ENCODE measurements around the gene SYNGR3.

The SYNGR3 gene

GRCh38 chr16:2008009-2008526, 18.3 kb downstream of the SYNGR3 start:
- Histone ChIP-seq H3K27ac (ENCODE audit: low read depth, low read length) (peak overlapping the region; percentile 59), H3K36me3 (ENCODE audit: control insufficient read depth, low read length) (peaks cover 61% of the 10 kb centered on the region), H3K4me3 (ENCODE audit: low read length) (peak overlapping the region; percentile 88), H4K20me1 (ENCODE audit: control insufficient read depth, insufficient read depth, low read depth, low read length) (peaks cover 35% of the 10 kb centered on the region), H3K4me2 (ENCODE audit: low read length) (peak overlapping the region; percentile 93), H3K27me3 (ENCODE audit: control insufficient read depth, low read length) (no peaks in the 10 kb centered on the region), H3K9me3 (ENCODE audit: control insufficient read depth, insufficient read depth, low read length) (no peaks in the 10 kb centered on the region), H3K79me2 (ENCODE audit: control insufficient read depth, low read length) (peaks cover 76% of the 10 kb centered on the region), H3K4me1 (ENCODE audit: control insufficient read depth, low read length) (peaks cover 50% of the 10 kb centered on the region), H3F3A (ENCODE audit: control insufficient read depth, insufficient read depth) (no peaks in the 10 kb centered on the region), H3K9me2 (replicated peaks; ENCODE audit: control insufficient read depth, low read length) (no peaks in the 10 kb centered on the region)
- TF ChIP-seq EZH2phosphoT487 (IDR thresholded peaks at IDR 0.05; ENCODE audit: borderline replicate concordance, low read length) (no peak), CTCF (IDR thresholded peaks at IDR 0.05; ENCODE audit: low read depth, low read length, poor library complexity, severe bottlenecking) (no peak)

GRCh38 chr16:2008631-2009163, 18.9 kb downstream of the SYNGR3 start:
- H3K4me3 ChIP-seq (ENCODE audit: low read length) = peak overlapping the region; percentile 88
- peaks cover 70% of the 10 kb centered on the region for H3K79me2 ChIP-seq (ENCODE audit: control insufficient read depth, low read length)
- peaks cover 54% of the 10 kb centered on the region for H3K36me3 ChIP-seq (ENCODE audit: control insufficient read depth, low read length)
- peaks cover 50% of the 10 kb centered on the region for H3K4me1 ChIP-seq (ENCODE audit: control insufficient read depth, low read length)
- H3K27ac ChIP-seq (ENCODE audit: low read depth, low read length) = peak overlapping the region; percentile 59
- no peaks in the 10 kb centered on the region for H3K9me2 ChIP-seq (replicated peaks; ENCODE audit: control insufficient read depth, low read length)
- H3K4me2 ChIP-seq (ENCODE audit: low read length) = peak overlapping the region; percentile 93
- TF ChIP-seq CTCF (IDR thresholded peaks at IDR 0.05; ENCODE audit: low read depth, low read length, poor library complexity, severe bottlenecking) = no peak
- no peaks in the 10 kb centered on the region for H3K9me3 ChIP-seq (ENCODE audit: control insufficient read depth, insufficient read depth, low read length)
- H4K20me1 ChIP-seq (ENCODE audit: control insufficient read depth, insufficient read depth, low read depth, low read length) = peaks cover 29% of the 10 kb centered on the region
- no peaks in the 10 kb centered on the region for H3K27me3 ChIP-seq (ENCODE audit: control insufficient read depth, low read length)
- no peaks in the 10 kb centered on the region for H3F3A ChIP-seq (ENCODE audit: control insufficient read depth, insufficient read depth)

- H4K20me1 ChIP-seq (ENCODE audit: control insufficient read depth, insufficient read depth, low read depth, low read length) = peaks cover 28% of the 10 kb centered on the region
- no peaks in the 10 kb centered on the region for H3K27me3 ChIP-seq (ENCODE audit: control insufficient read depth, low read length)
- H3F3A ChIP-seq (ENCODE audit: control insufficient read depth, insufficient read depth) = no peaks in the 10 kb centered on the region
- H3K9me2 ChIP-seq (replicated peaks; ENCODE audit: control insufficient read depth, low read length) = no peaks in the 10 kb centered on the region
- TF ChIP-seq CTCF (IDR thresholded peaks at IDR 0.05; ENCODE audit: low read depth, low read length, poor library complexity, severe bottlenecking) (no peak), EZH2phosphoT487 (IDR thresholded peaks at IDR 0.05; ENCODE audit: borderline replicate concordance, low read length) (no peak)
- peaks cover 46% of the 10 kb centered on the region for H3K4me1 ChIP-seq (ENCODE audit: control insufficient read depth, low read length)
- H3K4me3 ChIP-seq (ENCODE audit: low read length) = peak overlapping the region; percentile 88
- H3K27ac ChIP-seq (ENCODE audit: low read depth, low read length) = peak overlapping the region; percentile 59
- peak overlapping the region; percentile 93 for H3K4me2 ChIP-seq (ENCODE audit: low read length)
- H3K36me3 ChIP-seq (ENCODE audit: control insufficient read depth, low read length) = peaks cover 51% of the 10 kb centered on the region
- H3K79me2 ChIP-seq (ENCODE audit: control insufficient read depth, low read length) = peaks cover 64% of the 10 kb centered on the region
- no peaks in the 10 kb centered on the region for H3K9me3 ChIP-seq (ENCODE audit: control insufficient read depth, insufficient read depth, low read length)
These were observed 19.5 kb downstream of the SYNGR3 start for GRCh38 chr16:2009164-2009711.
